ENCODE results near the gene LDHB.

LDHB gene

GRCh38 chr12:21608196-21608595 is 49.4 kb downstream of the LDHB start:
- TF ChIP-seq FOXM1 (IDR thresholded peaks at IDR 0.05; ENCODE audit: borderline replicate concordance, low read depth) (no peak), USF1 (IDR thresholded peaks at IDR 0.05) (no peak), REST (IDR thresholded peaks at IDR 0.05; ENCODE audit: low read depth) (no peak), ZBTB7A (IDR thresholded peaks at IDR 0.05; ENCODE audit: low read depth) (no peak), TEAD4 (IDR thresholded peaks at IDR 0.05) (no peak), CEBPB (IDR thresholded peaks at IDR 0.05) (no peak), EP300 (IDR thresholded peaks at IDR 0.05; ENCODE audit: borderline replicate concordance) (no peak), TAF1 (IDR thresholded peaks at IDR 0.05; ENCODE audit: low read depth) (no peak), CREB1 (IDR thresholded peaks at IDR 0.05; ENCODE audit: low read depth) (no peak), EGR1 (IDR thresholded peaks at IDR 0.05) (no peak), NFIC (IDR thresholded peaks at IDR 0.05) (no peak), TCF12 (IDR thresholded peaks at IDR 0.05; ENCODE audit: low read depth) (no peak), YY1 (IDR thresholded peaks at IDR 0.05; ENCODE audit: low read depth) (no peak), RAD21 (IDR thresholded peaks at IDR 0.05; ENCODE audit: low read depth) (no peak)
- TF ChIP-seq, protein P1, sequence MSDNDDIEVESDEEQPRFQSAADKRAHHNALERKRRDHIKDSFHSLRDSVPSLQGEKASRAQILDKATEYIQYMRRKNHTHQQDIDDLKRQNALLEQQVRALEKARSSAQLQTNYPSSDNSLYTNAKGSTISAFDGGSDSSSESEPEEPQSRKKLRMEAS (IDR thresholded peaks at IDR 0.05) = no peak

DNA sequence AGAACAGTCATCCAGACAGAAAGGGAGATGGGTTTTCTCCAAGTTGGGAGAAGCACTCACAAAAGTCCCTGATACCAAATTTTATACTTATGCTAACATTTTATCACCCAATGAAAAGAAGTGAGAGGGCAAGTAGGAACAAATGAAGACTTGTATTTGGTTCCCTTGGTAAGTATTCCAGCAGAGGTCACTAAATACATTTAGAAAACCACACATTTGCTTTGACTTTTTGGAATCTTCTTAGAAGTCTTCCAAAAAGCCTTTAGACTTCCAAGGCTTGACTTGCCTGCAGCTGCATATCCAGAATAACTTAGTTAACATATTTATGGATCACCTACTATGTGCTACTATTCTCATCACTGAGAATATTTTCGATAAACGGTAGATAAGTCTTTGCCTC is 49.9 kb downstream of the LDHB start:
- TF ChIP-seq RAD21 (IDR thresholded peaks at IDR 0.05; ENCODE audit: low read depth) = peak; percentile 35; the same call in 1 of the 2 replicates
- no peak for TF ChIP-seq TEAD4 (IDR thresholded peaks at IDR 0.05)

DNA sequence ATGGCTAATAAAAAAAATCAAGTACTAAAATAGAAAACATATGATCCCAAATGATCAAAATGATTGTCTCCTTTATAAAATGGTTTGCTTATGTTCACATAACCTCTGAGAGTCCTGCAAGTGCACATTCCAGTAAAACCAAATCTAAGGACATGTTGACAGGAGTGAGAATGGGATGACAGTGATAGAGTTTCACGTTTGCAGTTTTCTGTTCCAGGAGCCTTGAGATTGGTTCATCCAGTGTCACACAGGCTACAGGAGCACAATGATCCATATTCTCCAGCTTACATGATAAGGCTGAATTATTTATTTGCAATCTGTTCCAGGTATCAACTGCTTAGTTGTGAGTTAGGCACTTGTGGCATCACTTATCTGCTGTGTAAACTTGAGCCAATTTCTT is 51.5 kb downstream of the LDHB start:
- TF ChIP-seq ZBTB7A (IDR thresholded peaks at IDR 0.05; ENCODE audit: low read depth) (no peak), YY1 (IDR thresholded peaks at IDR 0.05; ENCODE audit: low read depth) (no peak), RAD21 (IDR thresholded peaks at IDR 0.05; ENCODE audit: low read depth) (no peak), USF1 (IDR thresholded peaks at IDR 0.05) (no peak), TEAD4 (IDR thresholded peaks at IDR 0.05) (no peak), TAF1 (IDR thresholded peaks at IDR 0.05; ENCODE audit: low read depth) (no peak), CEBPB (IDR thresholded peaks at IDR 0.05) (no peak)

- TF ChIP-seq TCF12 (IDR thresholded peaks at IDR 0.05; ENCODE audit: low read depth) (no peak), FOXM1 (IDR thresholded peaks at IDR 0.05; ENCODE audit: borderline replicate concordance, low read depth) (no peak), RAD21 (IDR thresholded peaks at IDR 0.05; ENCODE audit: low read depth) (no peak), USF1 (IDR thresholded peaks at IDR 0.05) (no peak), CEBPB (IDR thresholded peaks at IDR 0.05) (no peak), EP300 (IDR thresholded peaks at IDR 0.05; ENCODE audit: borderline replicate concordance) (no peak), TAF1 (IDR thresholded peaks at IDR 0.05; ENCODE audit: low read depth) (no peak), YY1 (IDR thresholded peaks at IDR 0.05; ENCODE audit: low read depth) (no peak), ZBTB7A (IDR thresholded peaks at IDR 0.05; ENCODE audit: low read depth) (no peak), CREB1 (IDR thresholded peaks at IDR 0.05; ENCODE audit: low read depth) (no peak), REST (IDR thresholded peaks at IDR 0.05; ENCODE audit: low read depth) (no peak), TEAD4 (IDR thresholded peaks at IDR 0.05) (no peak), NFIC (IDR thresholded peaks at IDR 0.05) (no peak), EGR1 (IDR thresholded peaks at IDR 0.05) (no peak)
- TF ChIP-seq, protein P1 (IDR thresholded peaks at IDR 0.05) = no peak
Observed at GRCh38 chr12:21604245-21605101, 53.2 kb downstream of the LDHB start, which contains the start of gene GYS2. GYS2 (minus strand) TSS chr12:21604847; CDS start chr12:21604592, 255 bp downstream.

- TF ChIP-seq EP300 (IDR thresholded peaks at IDR 0.05; ENCODE audit: borderline replicate concordance) (no peak), NFIC (IDR thresholded peaks at IDR 0.05) (no peak), YY1 (IDR thresholded peaks at IDR 0.05; ENCODE audit: low read depth) (no peak), RAD21 (IDR thresholded peaks at IDR 0.05; ENCODE audit: low read depth) (no peak), EGR1 (IDR thresholded peaks at IDR 0.05) (no peak), USF1 (IDR thresholded peaks at IDR 0.05) (no peak)
Observed at GRCh38 chr12:21602774-21603173, 54.9 kb downstream of the LDHB start.
